Measurements from ENCODE around the gene SSC4D. TPM values are rescaled to one million over a fixed set of nuclear protein-coding genes. Genes with fewer than 3 reads are reported as not detected.
"Not testable (repeated sequence)": the region's sequence is repeated elsewhere in the genome, so short reads cannot be mapped to it uniquely, and the experiment has no call there.

Gene SSC4D
- 0.39 and 0.44 TPM in 2 replicates for total RNA-seq (2014; rRNA removed; shearing (Covaris generic))

DNA sequence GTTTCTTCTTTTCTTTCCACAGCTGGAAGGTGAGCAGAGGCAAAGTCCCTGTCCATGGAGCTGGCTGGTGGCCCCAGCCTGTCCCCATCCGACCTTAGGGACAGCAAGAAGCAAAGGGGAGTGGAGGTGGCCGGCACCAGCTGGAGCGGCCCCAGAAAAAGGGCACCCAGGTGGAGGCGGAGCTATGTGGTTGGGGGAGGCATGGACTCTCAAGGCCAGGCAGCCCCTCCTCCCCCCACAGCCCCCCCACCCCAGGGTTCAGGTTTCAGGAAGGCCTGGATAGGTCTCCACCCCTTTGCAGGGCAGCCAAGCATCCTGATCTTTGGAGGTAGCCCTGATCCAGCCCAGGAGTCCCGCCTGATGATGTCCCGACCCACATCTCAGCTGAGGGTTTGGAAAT is at the start of gene SSC4D:
Gene SSC4D, minus strand, starts transcription at position 161 of the 400 bp plus-strand sequence. CDS start 5,258 bp downstream, outside the sequence.
- no peak for DNase-seq (ENCODE audit: low read depth)

DNA sequence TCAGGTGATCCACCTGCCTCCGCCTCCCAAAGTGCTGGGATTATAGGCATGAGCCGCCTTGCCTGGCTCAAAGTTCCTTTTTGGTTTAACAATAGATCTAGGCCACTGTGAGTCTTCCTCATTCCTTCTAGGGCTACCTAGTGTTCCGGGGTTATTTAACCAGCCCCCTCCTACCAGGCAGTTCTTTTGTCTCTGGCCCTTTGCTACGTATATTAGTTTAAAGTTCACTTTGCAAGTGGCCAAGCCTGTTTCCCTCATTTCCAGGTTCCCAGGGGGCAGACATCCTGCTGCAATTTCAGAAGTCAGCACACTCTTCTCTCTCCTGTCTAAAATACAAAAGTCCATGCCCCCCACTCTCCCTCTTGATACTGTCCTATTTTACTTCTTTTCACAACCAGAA is 49.0 kb upstream of the SSC4D start:
- not testable (repeated sequence) for DNase-seq (ENCODE audit: low read depth)

DNA sequence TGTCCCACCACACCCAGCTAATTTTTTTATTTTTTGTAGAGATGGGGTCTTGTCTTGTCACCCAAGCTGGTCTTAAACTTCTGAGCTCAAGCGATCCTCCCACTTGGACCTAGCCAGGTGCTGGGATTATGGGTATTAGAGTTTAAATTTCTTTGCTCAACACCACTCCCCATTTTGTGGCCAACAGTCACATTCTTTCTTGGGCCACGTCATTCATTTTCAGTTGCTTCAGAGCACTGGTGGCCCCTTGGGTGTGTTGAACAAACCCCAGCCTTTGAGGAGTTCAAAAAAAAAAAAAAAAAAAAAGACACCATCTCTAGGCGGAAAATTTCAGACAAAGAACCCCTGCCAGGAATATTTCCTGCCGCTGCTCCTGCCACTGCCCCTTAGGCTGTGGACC is 47.5 kb upstream of the SSC4D start:
- not testable (repeated sequence) for DNase-seq (ENCODE audit: low read depth)

GRCh38 chr7:76445577-76446008 is 36.1 kb upstream of the SSC4D start:
- peak; percentile 87 for DNase-seq (ENCODE audit: low read depth)

GRCh38 chr7:76443846-76444245 is 34.3 kb upstream of the SSC4D start:
- DNase-seq (ENCODE audit: low read depth): peak; percentile 36

- not testable (repeated sequence) for DNase-seq (ENCODE audit: low read depth)
Observed at GRCh38 chr7:76442664-76443446, 33.4 kb upstream of the SSC4D start.

DNA sequence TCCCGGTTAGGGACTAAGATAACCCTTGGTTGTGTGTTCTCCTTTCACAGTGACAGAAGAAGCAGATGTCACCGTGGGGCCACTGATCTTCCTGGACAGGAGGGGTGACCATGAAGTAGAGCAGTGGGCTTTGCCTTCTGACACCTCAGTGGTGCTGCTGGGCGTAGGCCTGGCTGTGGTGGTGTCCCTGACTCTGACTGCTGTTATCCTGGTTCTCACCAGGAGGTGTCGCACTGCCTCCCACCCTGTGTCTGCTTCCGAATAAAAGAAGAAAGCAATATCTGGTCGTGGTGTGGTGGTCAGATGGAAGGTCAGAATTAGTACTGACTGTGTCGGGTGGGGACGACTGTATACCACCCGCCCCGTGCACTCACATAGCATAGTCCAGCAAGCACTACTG is 32.3 kb upstream of the SSC4D start:
- not testable (repeated sequence) for DNase-seq (ENCODE audit: low read depth)

GRCh38 chr7:76440404-76440803 is 30.9 kb upstream of the SSC4D start:
- not testable (repeated sequence) for DNase-seq (ENCODE audit: low read depth)

GRCh38 chr7:76439120-76439888 is 29.8 kb upstream of the SSC4D start:
- not testable (repeated sequence) for DNase-seq (ENCODE audit: low read depth)

- DNase-seq (ENCODE audit: low read depth): peak; percentile 85
Observed at GRCh38 chr7:76437873-76438272, 28.4 kb upstream of the SSC4D start.

DNA sequence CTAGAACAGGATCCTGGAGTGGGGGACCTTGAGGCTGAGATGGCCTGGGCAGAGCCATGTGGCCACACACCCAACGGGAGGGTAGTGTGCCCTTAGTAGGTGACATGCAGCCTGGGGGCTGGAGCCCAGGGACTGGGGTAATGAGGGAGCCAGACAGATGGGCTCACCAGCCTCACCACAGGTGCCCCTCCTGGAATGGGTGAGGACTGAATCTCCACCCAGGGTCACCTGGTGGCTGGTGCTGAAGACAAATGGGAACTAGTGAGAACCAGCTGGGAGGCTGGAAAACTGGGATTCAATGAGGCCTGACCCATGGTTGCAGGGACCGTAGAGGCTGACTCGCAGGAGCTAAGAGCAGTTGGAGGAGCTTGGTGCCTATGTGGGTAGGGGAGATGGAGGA is 21.3 kb upstream of the SSC4D start:
- DNase-seq (ENCODE audit: low read depth): no peak

DNA sequence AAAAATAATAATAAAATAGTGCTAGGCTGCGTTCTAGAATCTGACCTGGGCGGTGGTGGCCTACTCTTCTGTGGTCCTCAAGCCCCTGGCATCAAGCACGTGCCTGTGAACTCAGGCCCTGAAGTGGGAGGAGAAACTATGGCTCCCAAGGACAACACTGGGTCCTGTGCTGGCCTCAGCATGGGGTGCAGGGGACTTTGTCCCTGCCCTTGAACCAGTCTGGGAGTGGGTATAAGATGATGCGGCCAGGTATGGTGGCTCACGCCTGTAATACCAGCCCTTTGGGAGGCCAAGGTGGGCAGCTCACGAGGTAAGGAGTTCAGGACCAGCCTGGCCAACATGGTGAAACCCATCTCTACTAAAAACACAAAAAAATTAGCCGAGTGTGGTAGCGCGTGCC is 20.7 kb upstream of the SSC4D start:
- no peak for DNase-seq (ENCODE audit: low read depth)

DNA sequence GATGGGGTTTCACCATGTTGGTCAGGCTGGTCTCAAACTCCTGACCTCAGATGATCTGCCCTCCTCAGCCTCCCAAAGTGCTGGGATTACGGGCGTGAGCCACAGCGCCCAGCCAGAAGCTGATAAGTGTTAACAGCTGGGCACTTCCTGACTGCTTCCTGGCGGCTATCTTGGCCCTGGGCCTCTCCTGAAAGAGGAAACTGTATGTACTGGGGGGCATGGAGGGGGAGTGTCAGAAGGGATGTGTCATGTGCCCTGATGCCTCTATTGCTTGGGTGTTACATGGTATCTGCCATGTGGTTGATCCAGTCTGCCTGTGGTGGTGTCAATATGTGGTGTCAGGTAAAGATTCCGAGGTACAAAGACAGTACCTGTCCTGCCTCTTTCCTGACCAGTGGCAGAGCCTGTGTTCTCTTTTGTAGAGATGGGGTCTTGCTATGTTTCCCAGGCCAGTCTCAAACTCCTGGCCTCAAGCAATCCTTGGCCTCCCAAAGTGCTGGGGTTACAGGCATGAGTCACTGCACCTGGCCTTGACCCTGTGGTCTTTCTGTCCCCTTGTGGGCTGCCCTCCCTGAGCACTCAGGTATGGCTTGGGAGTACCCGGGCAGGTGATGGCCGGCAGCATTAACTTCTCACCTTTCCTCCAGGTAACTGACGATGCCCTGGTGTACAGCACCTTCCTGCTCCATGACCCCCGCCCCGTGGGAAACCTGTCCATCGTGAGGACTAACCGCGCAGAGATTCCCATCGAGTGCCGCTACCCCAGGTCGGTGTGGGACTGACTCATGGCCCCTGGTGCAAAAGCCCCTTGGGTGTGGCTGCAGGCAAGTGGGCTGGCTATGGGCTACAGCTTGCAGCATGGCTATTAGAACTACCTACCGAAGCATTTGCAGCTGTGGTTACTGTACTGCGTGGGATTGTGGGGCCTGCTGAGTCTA is 19.6 kb upstream of the SSC4D start:
- DNase-seq (ENCODE audit: low read depth): peak; percentile 55

DNA sequence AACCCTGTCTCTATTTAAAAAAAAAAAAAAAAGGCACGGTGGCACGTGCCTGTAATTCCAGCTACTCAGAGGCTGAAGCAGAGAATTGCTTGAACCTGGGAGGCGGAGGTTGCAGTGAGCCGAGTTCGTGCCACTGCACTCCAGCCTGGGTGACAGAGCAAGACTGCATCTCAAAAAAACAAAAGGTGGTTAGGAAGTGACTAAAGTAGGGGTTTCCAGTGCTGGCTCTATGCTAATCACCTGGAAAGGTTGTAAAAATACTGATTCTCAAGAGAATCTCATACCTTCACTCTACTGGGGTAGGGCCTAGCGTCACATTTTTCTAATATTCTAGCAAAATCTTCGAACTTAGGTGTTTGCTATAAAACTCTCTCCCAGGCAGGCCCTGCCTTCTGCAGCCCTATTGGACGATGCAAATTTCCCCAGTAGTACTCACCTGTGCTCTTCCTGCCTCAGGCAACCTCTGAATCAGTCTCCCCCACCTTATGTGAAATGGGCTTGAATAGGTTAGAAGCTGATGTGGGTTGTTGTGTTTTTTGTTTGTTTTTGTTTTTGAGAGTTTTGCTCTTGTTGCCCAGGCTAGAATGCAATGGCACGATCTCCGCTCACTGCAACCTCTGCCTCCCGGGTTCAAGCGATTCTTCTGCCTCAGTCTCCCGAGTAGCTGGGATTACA is 18.8 kb upstream of the SSC4D start:
- no peak for DNase-seq (ENCODE audit: low read depth)

DNA sequence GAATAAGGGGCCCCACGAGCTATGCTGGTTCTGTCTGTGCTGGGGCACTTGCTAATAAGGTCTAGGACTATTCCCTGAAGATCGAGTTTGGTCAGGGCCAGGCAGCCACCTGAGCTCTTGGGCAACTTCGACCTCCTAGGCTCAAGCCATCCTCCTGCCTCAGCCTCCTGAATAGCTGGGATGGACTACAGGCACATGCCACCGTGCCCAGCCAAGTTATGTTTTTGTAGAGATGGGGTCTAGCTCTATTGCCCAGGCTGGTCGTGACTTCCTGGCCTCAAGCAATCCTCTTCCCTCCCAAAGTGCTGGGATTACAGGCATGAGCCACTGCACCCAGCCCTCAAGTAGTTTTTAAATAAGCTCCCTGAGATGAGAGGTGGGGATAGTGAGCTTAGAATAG is 18.1 kb upstream of the SSC4D start:
- DNase-seq (ENCODE audit: low read depth): no peak

DNA sequence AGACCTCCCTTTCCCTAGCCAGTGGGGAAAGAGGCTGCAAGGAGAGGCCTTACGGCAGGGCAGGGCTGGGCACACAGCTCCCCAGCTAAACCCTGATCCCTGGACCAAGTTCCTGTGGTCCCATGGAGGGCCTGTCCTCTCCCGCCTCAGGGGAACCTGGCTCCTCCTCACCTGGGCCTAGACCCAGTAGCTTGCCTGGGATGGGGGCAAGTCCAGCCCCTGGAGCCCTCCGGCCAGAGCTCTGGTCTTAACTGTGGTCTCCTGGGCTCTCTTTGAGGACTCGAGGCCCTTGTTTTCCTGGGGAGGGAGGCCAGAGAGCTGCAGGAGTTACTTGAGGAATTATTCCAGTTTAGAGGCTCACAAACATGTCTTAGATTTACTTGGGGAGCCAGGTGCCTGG is 16.7 kb upstream of the SSC4D start:
- no peak for DNase-seq (ENCODE audit: low read depth)

GRCh38 chr7:76425558-76425957 is 16.1 kb upstream of the SSC4D start:
- DNase-seq (ENCODE audit: low read depth): not testable (repeated sequence)

- DNase-seq (ENCODE audit: low read depth): no peak
Observed at GRCh38 chr7:76425156-76425555, 15.7 kb upstream of the SSC4D start.

- DNase-seq (ENCODE audit: low read depth): no peak
Observed at GRCh38 chr7:76424413-76425111, 15.1 kb upstream of the SSC4D start, which contains the start of gene ZP3. TSS of gene ZP3 (plus strand) at chr7:76424950. CDS start at chr7:76424965, 15 bp downstream.

- no peak for DNase-seq (ENCODE audit: low read depth)
Observed at GRCh38 chr7:76423666-76424412, 14.3 kb upstream of the SSC4D start.

All from M059J (cell line).